Left lung (tissue), 10 donors: ENCODE results near the gene FBXO41. TPM values are rescaled to one million over a fixed set of nuclear protein-coding genes. Genes with fewer than 3 reads are reported as not detected.

ENCODE experiments used
- ATAC-seq: fragments of 200-7000 bp; cut with Tn5 transposase; one replicate; pipeline ENCODE4 v1.9.1; 2020; ENCODE audit warnings: moderate library complexity
- DNase-seq, 4 donors: peaks; one replicate each; pipeline ENCODE4 v3.0.0-alpha.2; 2013 to 2020
- H3K27ac ChIP-seq, 2 donors: fragments of 200-600 bp; sonication (generic) in 1 of 2; one replicate each; pipeline versions ENCODE4 v1.5.0 to v1.8.0; 2020 to 2021
- H3K27me3 ChIP-seq, 2 donors: fragments of 200-600 bp; sonication (generic) in 1 of 2; one replicate each; pipeline versions ENCODE4 v1.5.0 to v1.8.0; 2020 to 2021
- H3K36me3 ChIP-seq, 2 donors: fragments of 200-600 bp; sonication (generic) in 1 of 2; one replicate each; pipeline versions ENCODE4 v1.5.0 to v1.8.0; 2020 to 2021
- H3K4me1 ChIP-seq, 2 donors: fragments of 200-600 bp; one replicate each; pipeline ENCODE4 v1.8.0; 2021
- H3K4me3 ChIP-seq, 2 donors: fragments of 200-600 bp; sonication (generic) in 1 of 2; one replicate each; pipeline versions ENCODE4 v1.5.0 to v1.8.0; 2020 to 2021; ENCODE audit warnings: mild to moderate bottlenecking in 1 of 2
- H3K9me3 ChIP-seq, 2 donors: fragments of 200-600 bp; sonication (generic) in 1 of 2; one replicate each; pipeline versions ENCODE4 v1.5.0 to v1.8.0; 2020 to 2021
- intact Hi-C, 2 donors: fragments of 100-400 bp; cut with DNase I; formaldehyde crosslinking; loops; one replicate each; pipeline versions ENCODE4 v1.11.2 to v1.14.2; 2022
- polyA plus RNA-seq, 6 donors: library from polyadenylated mRNA; unstranded; fragments of 120-200 nt; gene quantifications; one replicate each; pipeline ENCODE4 v1.2.1, GENCODE V29; 2013; ENCODE audit not compliant: insufficient read length in 6 of 6
- total RNA-seq, 2 donors: library from RNA; stranded (reverse); fragmentation: NEBNext Ultra II Directional; extraction: Animal tissue kit (Norgen Biotek cat#: 25700); gene quantifications; one replicate each; pipeline ENCODE4 v1.2.1, GENCODE V29; 2021
- TF ChIP-seq, protein P1 (sequence below), 2 donors: fragments of 200-600 bp; sonication (generic) in 1 of 2; IDR thresholded peaks; one replicate each; pipeline versions ENCODE4 v1.5.0 to v1.8.0; 2021; ENCODE audit warnings: antibody characterized with exemption in 2 of 2
- donor health status: DM: no; HTN: yes; CAD: no.
- donor health status: DM: no; HTN: no; CAD: no.

FBXO41 gene
- total and polyA plus RNA-seq, 8 donors = 1.4 to 3.5 (median 1.9) TPM

DNA sequence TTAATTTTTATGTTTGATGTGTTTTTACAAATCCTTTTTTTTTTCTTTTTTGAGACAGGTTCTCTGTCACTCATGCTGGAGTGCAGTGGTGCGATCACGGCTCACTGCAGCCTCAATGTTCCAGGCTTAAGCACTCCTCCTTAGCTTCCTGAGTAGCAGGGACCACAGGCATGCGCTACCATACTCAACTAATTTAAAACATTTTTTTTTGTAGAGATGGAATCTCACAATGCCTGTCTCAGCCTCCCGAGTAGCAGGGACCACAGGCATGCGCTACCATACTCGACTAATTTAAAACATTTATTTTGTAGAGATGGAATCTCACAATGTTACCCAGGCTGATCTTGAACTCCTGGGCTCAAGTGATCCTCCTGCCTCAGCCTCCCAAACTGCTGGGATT, 78.7 kb downstream of the FBXO41 start:
- ATAC-seq = no peak
- H3K36me3 ChIP-seq = no peaks in the 10 kb centered on the region
- DNase-seq = no peak
- H3K27me3 ChIP-seq = peaks cover 36 to 54% of the 10 kb centered on the region in 2 donors
- no peaks in the 10 kb centered on the region for H3K9me3 ChIP-seq
- peaks cover 10 to 14% of the 10 kb centered on the region in 2 donors for H3K4me1 ChIP-seq
- intact Hi-C loops = no loop called here
- TF ChIP-seq, protein P1, sequence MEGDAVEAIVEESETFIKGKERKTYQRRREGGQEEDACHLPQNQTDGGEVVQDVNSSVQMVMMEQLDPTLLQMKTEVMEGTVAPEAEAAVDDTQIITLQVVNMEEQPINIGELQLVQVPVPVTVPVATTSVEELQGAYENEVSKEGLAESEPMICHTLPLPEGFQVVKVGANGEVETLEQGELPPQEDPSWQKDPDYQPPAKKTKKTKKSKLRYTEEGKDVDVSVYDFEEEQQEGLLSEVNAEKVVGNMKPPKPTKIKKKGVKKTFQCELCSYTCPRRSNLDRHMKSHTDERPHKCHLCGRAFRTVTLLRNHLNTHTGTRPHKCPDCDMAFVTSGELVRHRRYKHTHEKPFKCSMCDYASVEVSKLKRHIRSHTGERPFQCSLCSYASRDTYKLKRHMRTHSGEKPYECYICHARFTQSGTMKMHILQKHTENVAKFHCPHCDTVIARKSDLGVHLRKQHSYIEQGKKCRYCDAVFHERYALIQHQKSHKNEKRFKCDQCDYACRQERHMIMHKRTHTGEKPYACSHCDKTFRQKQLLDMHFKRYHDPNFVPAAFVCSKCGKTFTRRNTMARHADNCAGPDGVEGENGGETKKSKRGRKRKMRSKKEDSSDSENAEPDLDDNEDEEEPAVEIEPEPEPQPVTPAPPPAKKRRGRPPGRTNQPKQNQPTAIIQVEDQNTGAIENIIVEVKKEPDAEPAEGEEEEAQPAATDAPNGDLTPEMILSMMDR (IDR thresholded peaks at IDR 0.05) = no peak
- no peak overlapping the region for H3K4me3 ChIP-seq
- H3K27ac ChIP-seq = no peak overlapping the region

Other genes starting within 250 kb of the FBXO41 start
- gene SFXN5, start 212.8 kb downstream of the FBXO41 start, total RNA-seq = 10 to 100 TPM; 17.1 to 19.7 TPM
- 10 to 100 TPM; 14.5 to 21.1 (median 15.2) TPM for gene SFXN5, start 212.8 kb downstream of the FBXO41 start, polyA plus RNA-seq
- gene RAB11FIP5, start 171.5 kb downstream of the FBXO41 start, total RNA-seq = 10 to 100 TPM; 21.1 to 29.8 TPM
- gene RAB11FIP5, start 171.5 kb downstream of the FBXO41 start, polyA plus RNA-seq = 10 to 100 TPM in 5 of 6 donors, 1 to 10 TPM in 1; 8.5 to 14.8 (median 13.5) TPM
- not detected for gene NOTO, start 81.9 kb downstream of the FBXO41 start, total RNA-seq
- under 1 TPM in 4 of 6 donors, not detected in 2; 0.10 to 0.17 (median 0.11) TPM for gene NOTO, start 81.9 kb downstream of the FBXO41 start, polyA plus RNA-seq
- gene SMYD5, start 70.2 kb downstream of the FBXO41 start, total RNA-seq = 10 to 100 TPM; 12.1 to 18.0 TPM
- gene SMYD5, start 70.2 kb downstream of the FBXO41 start, polyA plus RNA-seq = 10 to 100 TPM; 30.0 to 46.2 (median 38.6) TPM
- 10 to 100 TPM; 23.1 to 23.3 TPM for gene PRADC1, start 51.2 kb downstream of the FBXO41 start, total RNA-seq
- gene PRADC1, start 51.2 kb downstream of the FBXO41 start, polyA plus RNA-seq = 10 to 100 TPM in 5 of 6 donors, 1 to 10 TPM in 1; 8.5 to 17.3 (median 12.6) TPM
- 100 to 1,000 TPM; 177 to 226 TPM for gene CCT7, start 50.2 kb downstream of the FBXO41 start, total RNA-seq
- gene CCT7, start 50.2 kb downstream of the FBXO41 start, polyA plus RNA-seq = 100 to 1,000 TPM; 178 to 233 (median 214) TPM
- gene EGR4, start 9.1 kb upstream of the FBXO41 start, total RNA-seq = not detected
- gene EGR4, start 9.1 kb upstream of the FBXO41 start, polyA plus RNA-seq = under 1 TPM in 1 of 6 donors, not detected in 5; 0.08 TPM
- gene ALMS1, start 101.4 kb upstream of the FBXO41 start, total RNA-seq = 10 to 100 TPM; 16.4 to 16.7 TPM
- 10 to 100 TPM; 37.0 to 46.0 (median 41.4) TPM for gene ALMS1, start 101.4 kb upstream of the FBXO41 start, polyA plus RNA-seq